SIG-M5 (cell line): ENCODE results near the gene GSTA1.
"Not testable (repeated sequence)": the region's sequence is repeated elsewhere in the genome, so short reads cannot be mapped to it uniquely, and the experiment has no call there.

ENCODE experiments used
- DNase-seq: peaks from one replicate; lab custom pipeline; 2025; lab: John Stamatoyannopoulos, UW

Gene GSTA1

DNA sequence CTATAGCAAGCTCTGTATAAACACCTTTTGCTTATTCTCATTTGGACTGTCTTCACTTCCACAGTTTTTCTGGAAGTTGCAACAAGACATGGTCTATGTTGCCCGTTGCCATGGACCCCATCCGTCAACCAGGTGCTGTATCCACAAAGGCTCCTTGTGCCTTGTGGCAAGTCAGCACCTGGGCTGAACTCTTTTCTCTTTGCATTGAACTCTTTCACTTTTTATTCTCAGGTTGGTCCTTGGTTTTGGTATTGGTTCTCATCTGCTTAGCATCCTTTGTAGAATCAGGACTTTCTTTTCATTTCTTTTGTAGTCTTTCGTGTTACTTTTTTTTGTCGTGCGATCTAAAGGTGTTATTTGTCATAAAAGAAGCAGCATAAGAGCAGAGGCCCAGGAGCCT is 5.0 kb upstream of the GSTA1 start:
- no peak for DNase-seq

DNA sequence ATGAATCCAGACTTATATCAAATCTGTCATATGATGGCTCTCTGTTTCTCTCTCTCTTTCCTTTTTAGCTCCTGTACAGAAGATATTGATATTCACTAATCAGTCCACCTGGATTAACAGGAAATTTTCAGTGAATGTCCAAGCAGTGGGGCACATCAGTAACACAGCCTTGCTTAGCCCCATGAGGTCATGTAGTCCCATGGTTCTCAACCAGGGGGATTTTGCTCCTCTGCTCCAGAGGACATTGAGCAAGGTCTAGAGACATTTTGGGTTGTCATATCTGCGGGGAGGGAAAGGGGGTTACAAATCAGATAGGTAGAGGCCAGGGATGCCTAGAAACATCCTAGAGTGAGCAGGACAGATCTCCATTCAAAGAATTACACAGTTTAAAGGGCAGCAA is 810 bp downstream of the GSTA1 start:
- no peak for DNase-seq

DNA sequence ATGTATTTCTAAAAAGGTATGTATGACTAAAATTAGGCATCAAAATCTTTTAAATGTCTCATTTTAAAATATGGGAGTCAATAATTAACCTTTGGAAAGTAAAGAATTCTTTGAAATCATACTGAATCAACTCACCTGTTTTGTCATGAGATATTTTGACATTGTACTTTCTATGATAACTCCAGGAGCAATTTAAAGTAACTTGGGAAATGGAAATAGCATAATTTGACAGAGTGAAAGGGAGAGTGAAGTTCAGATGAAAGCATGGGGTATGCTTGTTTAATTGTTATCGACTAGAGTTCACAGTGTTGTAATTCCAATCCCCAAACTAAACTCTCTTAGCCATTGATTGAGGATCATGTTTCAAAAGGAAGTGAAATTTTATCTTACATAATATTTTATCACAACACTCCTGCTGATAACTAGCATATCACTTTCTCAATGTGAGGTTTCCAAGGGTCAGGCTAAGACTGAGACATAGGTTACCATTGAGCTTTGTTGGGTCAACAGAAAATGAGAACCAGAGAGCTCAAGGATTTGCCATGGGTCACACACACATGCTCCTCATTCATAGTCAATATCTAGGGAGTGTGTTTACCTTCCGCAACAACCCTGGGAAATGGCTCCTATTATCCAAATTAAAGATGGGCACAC is 2.3 kb downstream of the GSTA1 start:
- no peak for DNase-seq

DNA sequence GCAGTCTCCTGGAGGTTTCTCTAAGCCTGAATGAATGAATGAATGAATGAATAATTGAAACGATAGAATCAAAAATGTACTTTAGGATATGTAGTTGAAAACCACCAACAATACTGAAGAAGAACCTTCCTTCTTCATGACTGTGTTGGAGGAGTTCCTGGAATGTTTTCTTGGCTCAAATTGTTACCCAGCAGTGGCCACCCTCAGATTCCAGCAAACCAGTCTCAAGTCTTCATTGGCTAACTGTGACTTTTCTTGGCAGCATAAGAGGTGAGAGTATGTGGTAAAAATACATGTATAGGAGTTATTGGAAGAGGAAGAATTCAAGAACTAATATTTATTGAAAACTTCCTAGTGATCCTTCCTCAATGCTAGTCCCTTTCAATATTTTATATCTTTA is 4.3 kb downstream of the GSTA1 start:
- not testable (repeated sequence) for DNase-seq

DNA sequence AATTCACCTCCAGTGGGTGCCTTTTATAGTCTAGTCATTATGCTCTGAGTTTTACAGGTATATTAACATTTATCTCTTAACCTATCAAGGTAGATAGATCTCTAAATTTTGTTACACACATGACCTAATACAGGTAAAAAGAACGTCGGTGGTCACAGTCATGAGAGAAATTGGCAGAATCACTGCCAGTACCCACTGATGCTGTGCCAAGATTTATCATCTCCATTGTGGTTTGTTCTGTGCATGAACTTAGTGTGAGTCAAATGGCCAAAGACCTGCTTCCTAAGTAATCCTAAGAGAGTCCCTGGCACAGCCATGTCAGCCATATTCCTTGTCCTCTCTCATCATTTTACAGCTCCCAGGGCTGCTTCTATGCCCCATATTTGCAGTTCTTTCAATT is 9.2 kb downstream of the GSTA1 start:
- not testable (repeated sequence) for DNase-seq

DNA sequence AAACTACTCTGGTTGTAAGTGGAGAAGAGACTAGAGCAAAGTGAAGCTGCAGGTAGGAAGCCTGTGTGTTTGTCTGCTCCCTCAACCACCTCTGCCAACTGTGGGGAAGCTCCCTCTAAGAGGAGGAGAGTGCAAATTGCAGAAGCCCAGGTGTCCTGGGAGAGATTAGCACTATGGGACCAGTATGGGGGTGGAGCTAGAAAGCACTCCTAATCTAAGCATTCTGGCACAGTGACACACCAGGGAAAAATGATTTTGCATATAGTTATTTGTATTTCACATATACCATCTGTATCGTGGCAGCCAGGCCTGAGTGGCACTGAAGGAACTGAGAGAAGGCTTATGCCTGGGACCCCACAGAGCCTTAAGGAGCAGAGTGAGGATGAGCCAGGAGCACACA is 12.8 kb downstream of the GSTA1 start:
- DNase-seq = no peak

DNA sequence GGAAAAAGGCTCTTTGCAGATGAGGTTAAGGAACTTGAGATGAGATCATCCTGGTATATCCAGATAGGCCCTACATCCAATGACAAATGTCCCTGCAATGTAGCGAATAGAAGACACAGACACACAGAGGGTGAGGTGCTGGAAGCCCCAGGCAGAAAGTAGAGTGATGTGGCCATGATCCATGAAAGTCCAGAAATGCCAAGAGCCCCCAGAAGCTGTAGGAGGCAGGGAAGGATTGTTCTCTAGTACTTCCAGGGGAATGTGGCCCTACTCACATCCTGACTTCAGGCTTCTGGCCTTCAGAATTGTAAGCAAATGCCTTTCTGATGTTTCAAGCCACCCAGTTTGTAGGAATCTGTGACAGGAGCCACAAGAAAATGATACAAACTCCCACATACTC is 14.0 kb downstream of the GSTA1 start:
- not testable (repeated sequence) for DNase-seq

DNA sequence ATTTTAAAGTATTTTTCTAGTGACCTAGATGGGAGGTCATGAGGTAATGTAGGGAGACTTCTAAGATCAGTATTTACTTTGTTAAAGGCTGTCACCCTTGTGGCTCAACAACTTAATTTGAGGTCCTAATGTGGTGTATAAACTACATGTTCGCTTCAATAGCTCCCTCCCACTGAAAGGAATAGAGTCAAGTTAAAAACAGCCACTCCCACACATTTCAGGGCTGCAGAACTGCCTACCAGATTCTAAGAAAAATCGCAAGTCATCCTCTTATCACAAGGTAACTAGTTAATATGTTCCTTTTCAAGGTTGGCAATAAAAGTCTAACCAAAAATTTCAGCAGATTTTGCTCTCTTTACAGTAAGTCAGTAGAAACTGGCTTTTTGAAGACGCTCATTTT is 15.1 kb downstream of the GSTA1 start:
- no peak for DNase-seq

DNA sequence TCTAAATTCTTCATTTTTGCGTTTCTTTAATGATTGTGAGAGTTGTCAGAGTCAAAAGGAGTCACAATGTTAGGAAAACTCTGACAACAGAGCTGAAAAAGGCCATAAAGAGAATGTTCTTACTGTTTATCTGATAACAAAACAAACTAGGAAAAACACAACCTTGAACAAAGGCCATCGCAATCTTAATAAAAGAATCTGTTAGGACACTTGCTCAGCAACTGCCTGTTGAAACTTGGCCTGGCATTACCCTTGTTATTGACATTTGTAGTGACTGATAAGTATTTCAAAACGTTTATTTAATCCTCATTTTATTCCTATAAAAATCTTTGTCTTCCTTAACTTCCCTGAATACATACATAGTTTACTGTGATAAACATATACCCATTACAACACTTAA is 15.7 kb downstream of the GSTA1 start:
- DNase-seq = no peak

DNA sequence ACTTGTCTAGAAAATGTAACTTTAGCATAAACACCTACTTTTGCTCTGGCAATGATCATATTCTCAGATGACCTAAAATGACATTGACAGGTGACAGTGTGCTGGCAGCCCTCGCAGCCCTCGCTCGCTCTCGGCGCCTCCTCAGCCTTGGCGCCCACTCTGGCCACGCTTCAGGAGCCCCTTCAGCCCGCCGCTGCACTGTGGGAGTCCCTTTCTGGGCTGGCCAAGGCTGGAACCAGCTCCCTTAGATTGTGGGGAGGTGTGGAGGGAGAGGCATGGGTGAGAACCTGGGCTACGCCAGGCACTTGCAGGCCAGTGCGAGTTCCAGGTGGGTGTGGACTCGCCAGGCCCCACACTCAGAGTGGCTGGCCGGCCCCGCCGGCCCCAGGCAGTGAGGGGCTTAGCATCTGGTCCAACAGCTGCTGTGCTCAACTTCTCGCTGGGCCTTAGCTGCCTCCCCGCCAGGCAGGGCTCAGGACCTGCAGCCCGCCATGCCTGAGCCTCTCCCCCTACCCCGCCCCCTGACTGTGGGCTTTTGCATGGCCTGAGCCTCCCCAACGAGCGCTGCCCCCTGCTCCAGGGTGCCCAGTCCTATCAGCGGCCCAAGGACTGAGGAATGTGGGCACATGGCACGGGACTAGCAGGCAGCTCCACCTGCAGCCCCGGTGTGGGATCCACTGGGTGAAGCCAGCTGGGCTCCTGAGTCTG is 17.2 kb downstream of the GSTA1 start:
- no peak for DNase-seq

DNA sequence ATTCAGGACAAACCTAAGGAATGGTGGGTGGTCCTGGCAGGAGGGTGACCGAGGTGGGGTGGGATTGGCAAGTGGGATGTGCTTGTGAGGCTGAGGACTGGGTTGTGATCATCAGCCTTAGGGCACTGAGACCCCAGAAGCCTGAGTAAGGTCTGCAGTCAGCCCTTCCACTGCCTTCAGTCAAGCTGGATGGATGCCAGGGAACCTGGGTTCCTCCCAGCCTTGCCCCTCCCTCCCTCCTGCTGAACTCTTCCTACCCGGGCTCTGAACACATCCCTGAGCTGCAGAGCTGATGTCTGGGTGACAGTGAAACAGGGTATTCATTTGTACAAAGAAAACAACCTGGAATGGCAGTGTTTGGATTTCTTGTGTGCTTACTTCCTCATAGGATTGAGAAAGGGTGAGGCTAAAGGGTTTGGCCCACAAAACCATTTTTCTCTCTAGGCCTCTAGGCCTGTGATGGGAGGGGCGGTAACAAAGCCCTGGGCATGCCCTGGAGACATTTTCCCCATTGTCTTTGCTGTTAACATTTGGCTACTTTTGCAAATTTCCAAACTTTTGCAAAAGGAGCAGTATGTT is 20.8 kb downstream of the GSTA1 start:
- DNase-seq = not testable (repeated sequence)

DNA sequence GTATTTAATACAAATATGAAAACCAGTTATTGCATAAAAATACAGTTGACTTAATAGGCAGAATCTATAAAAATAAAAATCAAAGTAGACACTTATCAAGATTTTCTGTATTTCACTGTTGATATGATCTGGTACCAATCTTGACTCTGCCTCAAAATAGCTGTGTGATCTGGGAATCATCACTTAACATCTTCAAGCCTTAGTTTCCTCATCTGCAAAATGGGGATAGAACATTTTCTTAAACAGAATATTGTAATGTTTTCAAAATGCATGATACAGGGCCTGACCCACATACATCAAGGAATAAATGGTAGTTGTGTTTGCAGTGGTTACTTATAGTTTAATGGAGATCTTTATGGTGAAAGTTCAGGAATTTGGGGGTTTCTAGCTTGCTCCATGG is 21.4 kb downstream of the GSTA1 start:
- not testable (repeated sequence) for DNase-seq

DNA sequence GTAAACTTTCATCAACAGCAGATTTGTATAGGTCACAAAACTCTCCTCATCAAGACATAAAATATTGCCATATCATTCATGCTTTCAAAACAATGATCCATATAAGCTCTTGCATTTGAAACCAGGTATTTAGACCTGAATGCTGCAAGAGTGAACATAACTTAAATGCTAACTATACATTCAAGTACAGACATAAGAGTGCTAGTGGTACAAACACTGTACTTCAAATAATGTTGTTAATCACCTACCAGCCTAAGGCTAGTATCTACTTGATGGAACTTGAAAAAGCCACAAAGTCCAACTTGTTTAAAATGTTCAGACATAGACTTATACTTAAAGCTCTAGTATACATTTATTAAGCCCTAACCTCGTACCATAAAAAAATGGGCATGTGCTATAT is 24.4 kb downstream of the GSTA1 start:
- DNase-seq = no peak

DNA sequence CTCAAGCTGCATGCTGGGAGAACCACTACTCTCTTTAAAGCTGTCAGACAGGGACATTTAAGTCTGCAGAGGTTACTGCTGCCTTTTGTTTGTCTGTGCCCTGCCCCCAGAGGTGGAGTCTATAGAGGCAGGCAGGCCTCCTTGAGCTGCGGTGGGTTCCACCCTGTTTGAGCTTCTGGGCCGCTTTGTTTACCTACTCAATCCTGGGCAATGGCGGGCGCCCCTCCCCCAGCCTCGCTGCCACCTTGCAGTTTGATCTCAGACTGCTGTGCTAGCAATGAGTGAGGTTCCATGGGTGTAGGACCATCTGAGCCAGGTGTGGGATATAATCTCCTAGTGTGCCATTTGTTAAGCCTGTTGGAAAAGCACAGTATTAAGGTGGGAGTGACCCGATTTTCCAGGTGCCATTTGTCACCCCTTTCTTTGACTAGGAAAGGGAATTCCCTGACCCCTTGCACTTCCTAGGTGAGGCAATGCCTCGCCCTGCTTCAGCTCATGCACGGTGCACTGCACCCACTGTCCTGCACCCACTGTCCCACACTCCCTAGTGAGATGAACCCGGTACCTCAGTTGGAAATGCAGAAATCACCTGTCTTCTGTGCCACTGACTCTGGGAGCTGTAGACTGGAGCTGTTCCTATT is 26.8 kb downstream of the GSTA1 start:
- not testable (repeated sequence) for DNase-seq

DNA sequence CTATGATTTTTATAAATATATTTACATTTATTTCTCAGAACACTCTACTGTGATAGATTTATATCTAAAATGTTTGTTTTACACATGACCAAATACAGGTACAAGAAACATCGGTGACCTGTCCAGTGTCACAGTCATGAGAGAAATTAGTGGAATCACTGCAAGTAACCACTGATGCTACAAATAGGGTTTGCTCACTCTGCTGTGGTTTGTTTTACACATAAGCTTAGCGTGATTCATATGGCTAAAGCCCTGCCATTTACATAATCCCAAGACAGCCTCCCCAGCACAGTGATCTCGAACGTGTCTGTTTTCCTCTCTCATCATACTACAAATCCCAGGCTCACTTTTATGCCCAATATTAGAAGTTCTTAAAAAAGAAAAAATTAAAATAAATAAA is 34.2 kb downstream of the GSTA1 start:
- not testable (repeated sequence) for DNase-seq

DNA sequence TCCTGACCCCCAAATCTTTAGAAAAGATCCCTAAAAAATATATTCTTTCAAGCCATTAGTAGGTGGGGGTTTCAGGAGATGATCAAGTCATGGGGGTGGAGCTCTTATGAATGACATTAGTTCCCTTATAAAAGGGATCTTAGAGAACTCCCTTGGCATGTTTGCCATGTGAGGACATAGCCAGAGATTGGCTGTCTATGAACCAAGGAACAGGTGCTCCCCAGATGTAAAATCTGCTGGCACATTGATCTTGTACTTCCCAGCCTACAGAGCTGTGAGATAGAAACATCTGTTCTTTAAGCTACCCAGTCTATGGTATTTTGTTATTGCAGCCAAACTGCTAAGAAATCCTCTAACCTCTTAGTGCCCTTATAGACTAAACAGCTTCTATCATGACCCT is 36.0 kb downstream of the GSTA1 start:
- DNase-seq = not testable (repeated sequence)

DNA sequence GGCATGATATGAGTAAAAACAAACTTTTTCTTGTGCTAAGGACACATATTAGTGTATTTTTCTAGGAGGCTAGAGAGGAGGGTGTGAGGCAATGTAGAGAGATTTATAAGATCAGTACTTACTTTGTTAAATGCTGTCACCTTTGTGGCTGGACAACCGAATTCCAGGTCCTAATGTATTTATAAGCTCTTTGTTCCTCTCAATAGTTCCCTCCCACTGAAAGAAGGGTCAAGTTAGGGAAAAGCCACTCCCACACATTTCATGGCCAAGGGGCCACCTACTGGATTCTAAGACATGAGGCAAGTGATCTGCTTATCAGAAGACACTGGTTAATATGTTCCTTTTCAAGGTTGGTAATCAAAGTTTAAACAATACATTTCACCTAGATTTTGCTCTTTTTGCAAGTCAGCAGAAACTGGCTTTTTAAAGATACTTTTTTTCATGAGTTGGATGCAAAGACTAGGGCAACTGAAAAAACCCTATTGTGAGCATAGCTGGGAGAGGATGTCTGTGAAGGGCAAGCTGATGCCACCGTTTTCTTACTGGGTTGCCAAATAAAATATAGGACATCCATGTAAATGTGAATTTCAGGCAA is 40.2 kb downstream of the GSTA1 start, which contains the start of gene GSTA2:
GSTA2 (minus strand) TSS at position 154 of the 595 bp plus-strand sequence. CDS start 5,528 bp downstream, outside the sequence.
- not testable (repeated sequence) for DNase-seq

DNA sequence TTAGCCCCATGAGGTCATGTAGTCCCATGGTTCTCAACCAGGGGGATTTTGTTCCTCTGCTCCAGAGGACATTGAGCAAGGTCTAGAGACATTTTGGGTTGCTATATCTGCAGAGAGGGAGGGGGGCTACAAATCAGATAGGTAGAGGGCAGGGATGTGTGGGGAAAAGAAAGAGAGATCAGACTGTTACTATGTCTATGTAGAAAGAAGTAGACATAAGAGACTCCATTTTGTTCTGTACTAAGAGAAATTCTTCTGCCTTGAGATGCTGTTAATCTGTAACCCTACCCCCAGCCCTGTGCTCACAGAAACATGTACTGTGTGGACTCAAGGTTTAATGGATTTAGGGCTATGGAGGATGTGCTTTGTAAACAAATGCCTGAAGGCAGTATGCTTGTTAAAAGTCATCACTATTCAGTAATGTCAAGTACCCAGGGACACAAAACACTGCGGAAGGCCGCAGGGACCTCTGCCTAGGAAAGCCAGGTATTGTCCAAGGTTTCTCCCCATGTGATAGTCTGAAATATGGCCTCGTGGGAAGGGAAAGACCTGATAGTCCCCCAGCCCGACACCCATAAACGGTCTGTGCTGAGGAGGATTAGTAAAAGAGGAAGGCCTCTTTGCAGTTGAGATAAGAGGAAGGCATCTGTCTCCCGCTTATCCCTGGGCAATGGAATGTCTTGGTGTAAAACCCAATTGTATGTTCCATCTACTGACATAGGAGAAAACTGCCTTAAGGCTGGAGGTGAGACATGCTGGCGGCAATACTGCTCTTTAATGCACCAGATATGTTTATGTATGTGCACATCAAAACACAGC is 41.7 kb downstream of the GSTA1 start:
- not testable (repeated sequence) for DNase-seq

DNA sequence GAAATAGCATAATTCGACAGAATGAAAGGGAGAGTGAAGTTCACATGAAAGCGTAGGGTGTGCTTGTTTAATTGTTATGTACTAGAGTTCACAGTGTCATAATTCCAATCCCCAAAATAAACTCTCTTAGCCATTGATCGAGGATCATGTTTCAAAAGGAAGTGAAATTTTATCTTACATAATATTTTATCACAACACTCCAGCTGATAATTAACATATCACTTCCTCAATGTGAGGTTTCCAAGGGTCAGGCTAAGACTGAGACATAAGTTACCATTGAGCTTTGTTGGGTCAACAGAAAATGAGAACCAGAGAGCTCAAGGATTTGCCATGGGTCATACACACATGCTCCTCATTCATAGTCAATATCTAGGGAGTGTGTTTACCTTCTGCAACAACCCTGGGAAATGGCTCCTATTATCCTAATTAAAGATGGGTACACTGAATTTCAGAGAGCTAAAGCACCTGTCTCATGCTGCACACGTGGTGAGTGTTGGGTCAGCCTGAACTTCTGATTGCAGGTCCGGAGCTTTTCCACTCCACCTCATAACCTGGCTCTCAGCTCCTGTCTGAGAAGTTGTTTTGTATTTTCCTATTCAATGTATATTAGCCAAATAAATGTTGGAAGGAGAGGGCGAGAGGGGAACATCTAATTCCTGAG is 43.4 kb downstream of the GSTA1 start:
- no peak for DNase-seq

DNA sequence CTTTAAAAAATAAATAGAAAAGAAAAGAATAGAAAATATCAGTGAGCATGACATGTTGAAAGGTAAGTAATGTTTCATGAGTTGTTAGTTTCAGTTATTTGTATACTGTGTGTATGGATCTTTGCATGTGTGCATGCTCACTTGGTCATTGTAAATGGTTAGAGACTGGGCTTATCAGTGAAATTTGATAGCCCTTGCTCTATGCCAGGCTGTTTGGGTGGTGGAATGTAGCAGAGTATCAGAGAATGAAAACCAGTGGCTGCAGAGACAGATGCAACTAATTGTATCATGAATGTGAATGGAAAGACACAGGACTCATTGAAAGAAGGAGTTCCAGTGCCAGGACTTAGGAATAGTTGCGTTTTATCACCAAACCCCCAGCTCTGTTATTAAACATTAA is 44.5 kb downstream of the GSTA1 start:
- no peak for DNase-seq
